ENCODE results near the gene CHD1.

- no peak for TF ChIP-seq GATA3 (IDR thresholded peaks at IDR 0.05; ENCODE audit: low read depth, low read length)
- TF ChIP-seq GATA2 (IDR thresholded peaks at IDR 0.05; ENCODE audit: low read depth, low read length), result no peak
Observed at GRCh38 chr5:98916540-98916939, 12.3 kb downstream of the CHD1 start.

Data from SH-SY5Y (cell line).